Glomerular visceral epithelial cell (primary cell): ENCODE results near the gene ZNF718.
"Not testable (repeated sequence)": the region's sequence is repeated elsewhere in the genome, so short reads cannot be mapped to it uniquely, and the experiment has no call there.

Experiments used
- DNase-seq: peaks from one replicate; pipeline ENCODE4 v3.0.0-alpha.2; 2016; ENCODE audit errors: extremely low spot score

ZNF718 gene

DNA sequence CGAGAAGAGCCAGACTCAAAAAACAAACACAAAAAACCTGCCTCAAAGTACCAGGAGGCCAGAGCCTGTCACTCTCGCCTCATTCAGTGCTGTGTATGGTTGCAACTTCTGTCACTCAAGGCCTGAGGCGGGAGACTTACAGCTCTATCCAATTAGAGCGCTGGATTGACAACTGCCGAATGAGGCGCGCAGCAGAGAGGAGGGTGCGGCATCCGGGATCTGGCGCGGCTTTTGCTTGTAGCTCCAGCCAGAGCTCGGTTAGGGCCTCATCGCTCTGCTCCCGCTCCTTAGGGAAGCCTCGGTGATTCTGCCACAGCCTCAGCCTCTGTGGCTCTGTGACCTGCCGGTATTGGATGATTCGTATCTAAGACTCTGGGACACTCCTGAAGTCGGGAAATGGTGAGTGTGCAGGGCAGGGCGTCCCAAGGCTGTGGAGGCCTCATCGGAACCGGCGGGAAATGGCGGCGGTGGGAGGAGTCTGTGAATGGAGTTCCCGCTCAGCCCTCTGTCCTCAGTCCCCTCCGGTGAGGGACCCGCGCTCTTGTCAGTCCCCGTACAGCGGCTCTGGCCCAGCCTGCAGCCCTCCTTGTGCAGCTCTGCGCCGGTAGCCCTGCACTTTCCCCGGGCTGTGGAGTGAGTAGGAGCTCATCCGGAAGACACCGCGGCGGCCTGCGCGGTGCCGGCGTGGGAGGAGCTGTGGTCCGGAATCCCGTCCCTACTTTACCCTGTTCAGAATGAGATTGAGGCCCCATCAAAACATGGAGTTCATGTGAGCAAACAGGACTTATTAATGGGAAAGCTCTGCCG lies at the start of gene ZNF718:
TSS of gene ZNF718 (plus strand) at position 227 of the 807 bp plus-strand sequence. CDS start at position 397, 170 bp downstream.
- peak; percentile 72 for DNase-seq

DNA sequence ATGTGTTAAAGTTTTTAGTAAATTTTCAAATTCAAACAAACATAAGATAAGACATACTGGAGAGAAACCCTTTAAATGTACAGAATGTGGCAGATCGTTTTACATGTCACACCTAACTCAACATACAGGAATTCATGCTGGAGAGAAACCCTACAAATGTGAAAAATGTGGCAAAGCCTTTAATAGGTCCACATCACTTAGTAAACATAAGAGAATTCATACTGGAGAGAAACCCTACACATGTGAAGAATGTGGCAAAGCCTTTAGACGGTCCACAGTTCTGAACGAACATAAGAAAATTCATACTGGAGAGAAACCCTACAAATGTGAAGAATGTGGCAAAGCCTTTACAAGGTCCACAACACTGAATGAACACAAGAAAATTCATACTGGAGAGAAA lies 38.4 kb upstream of the ZNF718 start:
- no peak for DNase-seq

DNA sequence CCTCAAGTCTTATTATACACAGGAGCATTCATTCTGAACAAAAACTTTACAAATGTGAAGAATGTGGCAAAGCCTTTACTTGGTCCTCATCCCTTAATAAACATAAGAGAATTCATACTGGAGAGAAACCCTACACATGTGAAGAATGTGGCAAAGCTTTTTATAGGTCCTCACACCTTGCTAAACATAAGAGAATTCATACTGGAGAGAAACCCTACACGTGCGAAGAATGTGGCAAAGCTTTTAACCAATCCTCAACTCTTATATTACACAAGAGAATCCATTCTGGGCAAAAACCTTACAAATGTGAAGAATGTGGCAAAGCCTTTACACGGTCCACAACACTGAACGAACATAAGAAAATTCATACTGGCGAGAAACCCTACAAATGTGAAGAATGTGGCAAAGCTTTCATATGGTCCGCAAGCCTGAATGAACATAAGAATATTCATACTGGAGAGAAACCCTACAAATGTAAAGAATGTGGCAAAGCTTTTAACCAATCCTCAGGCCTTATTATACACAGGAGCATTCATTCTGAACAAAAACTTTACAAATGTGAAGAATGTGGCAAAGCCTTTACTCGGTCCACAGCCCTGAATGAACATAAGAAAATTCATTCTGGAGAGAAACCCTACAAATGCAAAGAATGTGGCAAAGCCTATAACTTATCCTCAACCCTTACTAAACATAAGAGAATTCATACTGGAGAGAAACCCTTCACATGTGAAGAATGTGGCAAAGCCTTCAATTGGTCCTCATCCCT lies 37.6 kb upstream of the ZNF718 start:
- not testable (repeated sequence) for DNase-seq

DNA sequence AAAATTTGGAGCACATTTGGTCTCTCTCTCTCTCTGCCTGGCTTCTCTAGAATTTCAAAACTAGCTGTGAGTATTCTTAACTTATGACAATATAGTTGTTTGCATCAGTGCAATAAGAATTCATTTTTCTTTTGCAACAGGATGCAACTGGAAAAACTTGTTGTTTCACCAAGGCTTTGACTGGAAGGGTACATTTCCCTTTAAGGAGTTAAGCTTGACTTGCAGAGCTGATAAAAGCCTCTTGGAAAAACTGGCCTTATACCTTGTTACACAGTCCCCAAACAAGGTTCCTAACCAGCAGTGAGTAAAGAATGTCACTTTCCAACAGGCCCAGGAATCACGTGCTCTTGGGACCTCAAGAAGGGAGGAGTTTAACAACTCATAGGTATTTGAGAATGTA lies 25.9 kb upstream of the ZNF718 start:
- no peak for DNase-seq

DNA sequence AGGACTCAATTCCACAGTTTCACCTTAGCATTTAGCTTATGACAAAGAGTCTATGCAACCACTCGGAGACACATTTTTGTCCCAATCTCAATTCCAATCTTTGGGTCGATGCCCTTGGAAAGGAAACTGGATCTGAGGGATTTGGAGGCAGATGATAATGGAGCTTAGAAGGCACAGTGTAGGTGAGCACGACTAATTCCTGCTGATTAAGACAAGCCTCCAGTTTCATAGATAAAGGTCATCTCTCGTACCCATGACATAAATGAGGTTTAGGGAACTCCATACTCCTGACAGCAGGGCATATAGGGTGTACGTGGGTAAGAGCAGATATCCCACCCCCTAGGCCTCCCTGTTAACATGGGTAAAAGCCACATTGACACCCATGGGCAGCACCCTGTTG lies 24.4 kb upstream of the ZNF718 start:
- DNase-seq = no peak

DNA sequence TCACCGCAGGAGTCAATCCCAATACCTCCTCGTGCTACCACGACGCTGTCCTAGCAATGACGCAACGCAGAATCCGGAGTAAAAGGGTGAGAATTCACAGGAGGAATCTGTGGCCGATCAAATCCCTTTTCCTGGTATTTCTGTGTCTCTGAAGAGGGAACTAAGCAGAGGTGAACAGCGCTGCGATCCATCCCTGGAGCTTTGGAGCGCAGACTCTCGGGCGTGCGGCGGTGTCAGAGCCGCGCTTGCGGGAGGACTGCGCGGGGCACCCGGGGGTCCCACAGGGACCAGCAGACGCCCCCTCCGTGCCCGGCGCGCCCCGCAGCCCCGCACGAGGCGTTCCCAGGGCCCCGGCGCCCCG lies 17.2 kb upstream of the ZNF718 start:
- DNase-seq = no peak

DNA sequence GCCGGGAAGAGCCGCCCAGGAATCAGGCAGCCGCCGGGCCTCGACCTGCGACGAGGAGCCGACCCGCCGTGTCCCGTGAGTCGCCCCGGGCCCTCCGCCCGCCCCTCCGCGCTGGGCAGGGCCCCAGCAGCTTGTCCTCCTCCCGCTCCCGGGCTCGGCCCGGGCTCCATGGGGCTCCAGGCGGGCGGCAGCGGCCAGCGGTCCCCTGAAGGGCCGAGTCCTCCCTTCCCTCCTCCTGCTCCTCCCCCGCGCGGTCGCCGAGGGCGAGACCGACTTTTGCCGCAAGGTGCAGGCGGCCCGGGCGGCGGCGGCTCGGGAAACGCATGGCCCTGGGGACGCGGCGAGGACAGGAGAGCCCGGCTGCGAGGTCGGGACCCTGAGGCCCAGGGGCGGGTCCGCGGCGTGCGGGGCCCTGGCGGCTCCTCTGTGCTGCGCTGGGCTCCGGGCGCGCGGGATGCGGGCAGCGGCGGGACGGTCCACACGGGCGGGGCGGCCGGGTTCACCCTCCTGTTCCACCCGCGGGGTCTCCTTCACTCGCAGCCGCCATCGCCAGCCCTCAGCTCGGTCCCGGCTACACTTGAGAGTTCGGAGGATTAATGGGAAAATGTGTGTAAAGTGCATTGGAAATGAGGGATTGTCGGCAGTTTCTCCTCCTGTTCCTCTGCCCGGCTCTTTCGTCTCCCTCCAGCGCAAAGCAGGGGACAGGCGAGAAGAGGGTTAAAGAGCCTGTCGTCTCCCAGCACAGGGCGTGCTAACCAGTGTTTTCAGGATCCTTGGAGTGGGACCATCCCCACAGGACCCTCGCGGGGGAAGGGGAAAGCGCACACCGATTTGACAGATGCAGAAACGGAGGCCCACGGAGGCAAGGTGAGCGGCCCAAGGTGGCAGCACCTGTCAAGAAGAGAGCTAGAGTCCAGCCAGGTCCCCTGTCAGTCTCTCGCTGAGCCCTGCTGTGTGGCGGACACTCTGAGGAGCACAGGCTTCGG lies 16.6 kb upstream of the ZNF718 start:
- no peak for DNase-seq

DNA sequence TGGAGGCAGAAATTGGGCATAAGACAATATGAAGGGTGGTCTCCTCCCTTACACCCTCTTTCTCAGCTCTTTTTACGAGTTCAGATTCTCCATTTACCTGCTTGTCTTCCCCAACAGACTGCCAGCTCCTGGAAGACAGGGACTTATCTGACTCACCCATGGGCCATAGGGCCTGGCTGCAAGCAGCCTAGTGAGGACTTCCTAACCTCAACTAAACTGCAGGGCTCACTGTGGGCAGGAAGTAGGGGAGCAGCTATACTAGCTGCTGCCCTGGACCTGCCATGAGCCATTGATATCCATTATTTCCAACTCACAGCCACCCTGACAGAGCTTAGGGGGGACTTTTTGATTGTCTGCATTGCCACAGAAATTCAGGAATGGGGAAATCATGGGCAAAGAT lies 11.5 kb upstream of the ZNF718 start:
- no peak for DNase-seq

DNA sequence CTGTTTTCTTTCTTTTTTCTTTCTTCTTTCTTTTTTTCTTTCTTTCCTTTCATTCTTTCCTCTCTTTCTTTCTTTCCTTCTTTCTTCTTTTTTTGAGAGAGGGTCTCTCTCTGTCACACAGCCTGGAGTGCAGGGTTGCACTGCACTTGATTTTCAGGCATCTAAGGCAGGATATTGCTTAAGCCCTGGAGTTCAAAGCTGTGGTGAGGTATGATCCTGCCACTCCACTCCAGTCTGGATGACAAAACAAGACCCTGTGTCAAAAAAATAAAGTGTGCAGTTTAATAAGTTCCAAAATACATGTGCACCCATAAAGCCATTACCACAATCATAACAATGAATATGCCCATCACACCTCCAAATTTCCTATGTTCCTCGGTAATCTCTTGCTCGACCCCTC lies 10.6 kb upstream of the ZNF718 start:
- DNase-seq = no peak

DNA sequence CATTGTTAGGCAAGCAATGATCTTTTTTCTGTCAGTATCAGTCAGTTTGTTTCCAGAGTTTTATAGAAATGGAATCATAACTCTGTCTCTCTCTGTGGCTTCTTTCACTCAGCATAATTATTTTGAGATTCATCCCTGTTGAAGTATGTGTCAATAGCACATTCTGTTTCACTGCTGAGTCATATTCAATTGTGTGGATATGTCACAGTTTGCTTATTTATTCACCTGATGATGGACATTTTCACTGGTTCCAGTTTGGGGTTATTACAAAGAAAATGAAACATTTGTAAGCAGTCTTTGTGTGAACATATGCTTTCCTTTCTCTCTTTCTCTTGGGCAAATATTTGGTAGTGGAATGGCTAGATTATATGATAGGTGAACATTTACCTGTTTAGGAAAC lies 10.2 kb upstream of the ZNF718 start:
- no peak for DNase-seq

DNA sequence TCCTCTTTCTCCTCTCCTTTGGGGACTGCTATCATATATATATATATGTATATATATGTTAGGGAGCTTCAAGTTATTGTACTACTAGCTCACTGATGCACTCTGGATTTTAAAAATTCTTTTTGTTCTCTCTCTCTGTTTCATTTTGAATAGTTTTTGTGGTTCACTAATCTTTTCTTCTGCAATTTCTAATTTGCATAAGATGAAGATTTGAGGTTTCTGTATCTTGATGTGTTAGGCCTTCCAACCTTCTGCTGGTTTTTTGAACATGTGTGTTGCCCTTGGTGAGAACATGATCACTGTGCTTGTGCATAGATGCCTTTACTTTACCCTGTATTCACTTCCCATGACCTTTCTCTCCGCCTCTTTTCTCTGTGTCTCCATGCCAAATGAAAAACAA lies 7.8 kb upstream of the ZNF718 start:
- no peak for DNase-seq

DNA sequence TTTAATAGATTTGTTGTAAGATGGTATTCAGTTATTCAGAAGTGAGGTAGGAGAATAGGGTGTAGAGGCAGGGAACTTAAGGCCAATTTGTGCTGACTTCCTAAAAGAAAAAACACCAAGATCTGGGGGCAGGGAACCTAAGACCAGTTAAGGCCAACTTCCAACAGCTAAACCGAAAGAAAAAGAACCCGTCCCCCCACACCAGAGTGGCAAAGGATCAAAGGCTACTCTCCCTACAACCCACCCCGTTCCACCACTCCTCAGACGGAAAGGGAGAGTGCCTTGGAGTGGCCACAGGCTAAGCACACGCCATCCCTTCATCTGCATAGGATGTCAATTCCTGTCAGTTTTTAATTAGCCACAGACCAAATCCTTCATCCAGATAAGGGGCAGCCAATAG lies 3.7 kb upstream of the ZNF718 start:
- DNase-seq = no peak

DNA sequence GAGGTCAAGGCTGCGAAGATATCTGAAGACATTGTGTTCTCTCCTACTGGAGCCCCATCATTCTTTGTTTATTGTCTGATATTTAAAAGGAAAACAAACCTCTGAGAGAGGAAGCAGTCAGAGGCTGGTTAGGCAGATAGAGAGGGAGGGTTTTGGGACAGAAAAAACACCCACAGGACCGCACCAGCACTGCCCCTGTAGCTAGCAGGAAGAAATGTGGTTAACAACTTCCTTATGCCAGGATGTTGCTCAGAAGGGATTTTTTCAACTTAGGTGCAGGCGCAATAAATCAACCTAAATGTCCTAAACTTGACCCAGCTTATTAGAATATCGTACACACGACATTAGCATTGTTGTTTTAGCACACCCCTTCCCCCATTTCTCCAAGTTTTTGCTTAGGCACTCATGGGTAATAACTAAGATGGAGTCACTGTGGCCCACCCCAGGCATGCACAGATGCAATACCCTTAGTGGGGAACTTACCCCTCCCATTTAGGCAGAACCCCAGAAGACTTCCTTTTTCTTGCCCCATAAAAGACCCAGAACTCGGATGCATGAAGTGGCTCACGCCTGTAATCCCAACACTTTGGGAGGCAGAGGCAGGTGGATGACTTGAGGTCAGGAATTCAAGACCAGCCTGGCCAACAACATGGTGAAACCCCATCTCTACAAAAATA lies 2.8 kb upstream of the ZNF718 start:
- no peak for DNase-seq

DNA sequence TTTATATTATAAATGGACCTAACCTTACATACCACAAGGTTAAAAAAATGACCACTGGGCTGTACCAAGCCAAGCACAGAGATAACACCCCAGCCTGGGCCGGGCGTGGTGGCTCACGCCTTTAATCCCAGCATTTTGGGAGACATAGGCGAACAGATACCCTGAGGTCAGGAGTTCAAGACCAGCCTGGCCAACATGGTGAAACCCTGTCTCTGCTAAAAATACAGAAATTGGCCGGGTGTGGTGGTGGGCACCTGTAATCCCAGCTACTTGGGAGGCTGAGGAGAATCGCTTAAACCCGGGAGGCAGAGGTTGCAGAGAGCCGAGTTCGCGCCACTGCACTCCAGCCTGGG lies 403 bp upstream of the ZNF718 start:
- not testable (repeated sequence) for DNase-seq

DNA sequence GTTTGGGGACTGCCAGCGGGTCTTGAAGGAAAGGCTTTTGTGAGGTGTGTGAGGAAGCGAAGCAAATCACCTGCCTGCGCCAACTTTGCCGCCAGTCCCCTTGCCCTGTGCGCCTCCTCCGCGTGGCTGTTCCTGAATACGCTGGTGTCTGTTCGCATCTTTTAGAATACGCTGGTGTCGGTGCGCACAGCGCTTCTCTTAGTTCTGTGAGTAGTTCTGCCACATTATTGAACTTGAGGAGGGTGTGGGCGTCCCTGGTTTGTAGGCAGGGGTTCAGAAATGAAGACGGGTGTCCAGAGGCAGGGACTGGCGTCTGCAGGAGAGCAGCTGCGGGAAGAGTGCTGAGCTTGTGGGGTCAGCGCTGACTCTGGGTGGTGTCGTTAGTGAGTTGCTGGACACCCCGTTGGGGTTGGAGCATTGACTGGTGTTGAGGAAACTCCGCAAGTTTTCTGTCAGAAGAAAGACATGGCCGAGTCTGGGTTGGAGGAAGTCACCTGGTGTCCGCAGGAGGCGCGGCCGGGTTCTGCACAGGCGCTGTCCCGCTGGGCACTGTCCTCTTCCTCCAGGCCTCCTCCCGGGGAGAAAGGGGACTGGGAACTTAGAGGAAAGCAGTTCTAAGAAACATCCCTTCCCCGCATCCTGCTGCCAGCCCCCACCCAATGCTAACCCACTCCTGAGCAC lies 930 bp downstream of the ZNF718 start:
- DNase-seq = peak; percentile 3

DNA sequence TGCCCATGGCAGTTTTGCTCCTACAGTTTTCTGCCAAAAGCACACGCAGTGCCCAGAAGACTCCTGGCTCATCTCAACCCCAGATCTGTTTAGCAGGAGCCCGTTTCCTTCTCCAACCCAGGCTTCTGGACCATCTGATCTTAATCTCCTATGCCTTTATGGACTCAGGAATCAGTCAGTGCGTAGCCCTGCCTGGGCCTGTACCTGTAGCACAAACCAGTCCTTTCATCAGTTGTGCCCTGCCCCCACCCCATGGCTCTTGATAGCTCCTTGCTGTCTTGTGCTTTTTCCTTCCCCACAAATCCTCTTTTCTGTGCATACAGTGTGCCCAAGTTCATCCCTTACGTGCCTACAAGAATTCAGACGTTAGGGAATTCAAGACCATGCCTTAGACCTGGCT lies 1.5 kb downstream of the ZNF718 start:
- DNase-seq = no peak

DNA sequence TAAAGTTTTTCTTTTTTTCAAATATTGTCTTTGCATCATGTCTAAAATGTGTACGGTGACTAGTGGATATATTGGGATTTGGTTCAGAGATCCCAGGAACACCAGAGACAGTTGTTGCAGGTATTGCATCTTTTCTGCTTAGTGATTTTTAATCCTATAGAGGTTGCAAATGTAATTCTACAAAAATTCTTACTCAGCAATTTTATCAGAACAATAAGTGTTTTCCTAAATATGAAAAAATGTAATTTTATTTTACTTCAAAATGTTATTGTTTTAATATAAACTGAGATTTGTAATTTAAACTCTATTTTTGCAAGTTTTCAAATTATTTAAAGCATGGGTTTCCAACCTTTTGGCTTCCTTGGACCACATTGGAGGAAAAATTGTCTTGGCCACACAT lies 8.2 kb downstream of the ZNF718 start:
- no peak for DNase-seq

DNA sequence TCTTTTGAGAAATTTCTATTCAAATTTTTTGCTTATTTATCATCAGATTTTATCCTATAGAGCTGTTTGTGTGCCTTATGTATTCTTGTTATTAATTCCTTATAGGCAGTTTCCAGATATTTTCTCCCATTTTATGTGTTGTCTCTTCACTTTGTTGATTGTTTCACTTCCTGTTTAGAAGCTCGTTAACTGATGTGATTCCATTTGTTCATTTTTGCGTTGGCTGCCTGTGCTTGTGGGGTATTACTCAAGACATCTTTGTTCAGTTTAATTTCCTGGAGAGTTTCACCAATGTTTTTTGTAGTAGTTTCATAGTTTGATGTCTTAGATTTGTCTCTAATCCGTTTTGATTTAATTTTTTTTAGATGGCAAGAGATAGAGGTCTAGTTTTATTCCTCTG lies 14.6 kb downstream of the ZNF718 start:
- no peak for DNase-seq

DNA sequence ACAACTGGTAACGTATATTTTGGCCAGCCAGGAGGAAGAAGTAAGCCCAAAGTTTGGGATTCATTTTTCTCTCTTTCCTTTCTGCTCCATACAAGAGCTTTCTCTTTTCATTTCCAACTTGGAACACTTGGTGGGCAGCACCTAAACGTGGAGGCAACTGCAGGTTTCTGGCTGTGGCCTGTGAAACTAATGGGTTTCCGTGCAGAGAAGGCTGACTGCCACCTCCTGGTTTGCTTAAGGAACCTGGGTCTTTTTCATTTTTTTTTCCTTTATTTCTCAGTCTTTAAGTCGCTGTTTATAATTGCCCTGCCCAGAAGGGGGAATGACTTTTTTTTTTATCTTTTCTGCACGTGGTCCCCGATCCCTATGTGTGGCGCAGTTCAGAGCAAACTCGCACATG lies 15.4 kb downstream of the ZNF718 start:
- no peak for DNase-seq

DNA sequence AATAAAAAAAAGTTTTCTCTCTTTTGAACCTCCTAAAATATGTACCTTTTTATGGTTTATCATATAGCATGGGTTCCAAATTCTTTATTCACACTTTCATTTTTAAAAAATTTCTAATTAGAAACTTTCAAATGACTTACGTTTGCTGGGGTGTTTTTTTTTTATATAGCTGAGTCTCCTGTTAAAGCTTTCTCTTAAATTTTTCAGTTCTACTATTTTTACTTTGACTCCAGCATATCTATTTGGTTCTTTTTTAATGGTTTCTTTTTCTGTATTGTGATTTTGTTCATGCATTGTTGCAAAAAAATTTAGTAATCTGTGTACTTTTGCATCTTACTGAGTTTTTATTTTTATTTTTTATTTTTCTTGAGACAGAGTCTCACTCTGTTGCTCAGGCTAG lies 22.3 kb downstream of the ZNF718 start:
- DNase-seq = no peak

DNA sequence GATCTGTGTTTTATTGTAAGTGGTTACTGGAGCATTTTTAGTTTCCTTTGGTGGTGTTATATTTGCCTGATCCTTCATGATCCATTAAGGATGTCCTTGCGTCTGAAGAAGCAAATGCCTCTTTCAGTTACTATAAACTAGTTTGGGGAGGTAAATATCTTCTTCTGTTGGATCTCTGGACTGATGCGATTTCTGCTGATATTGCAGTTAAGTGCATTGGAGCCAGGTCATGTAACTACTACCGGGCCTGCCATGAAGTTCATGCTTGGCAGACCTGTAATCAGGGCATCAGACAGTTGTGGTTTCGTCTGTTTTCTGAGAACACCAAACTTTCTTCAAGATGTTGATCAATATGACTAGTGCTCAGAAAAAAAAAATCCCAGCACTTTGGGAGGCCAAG lies 22.9 kb downstream of the ZNF718 start:
- DNase-seq = no peak
